SU-DHL-6 (cell line): Measurements from ENCODE around the gene NOC2L.

ENCODE experiments used
- H2AFZ ChIP-seq: fragments of 200-600 bp; sonication (generic); 2 replicates; pipeline ENCODE4 v1.6.1; 2014; ENCODE audit warnings: low read depth, mild to moderate bottlenecking, moderate library complexity, mixed read lengths, antibody characterized with exemption, low read length; ENCODE audit not compliant: severe bottlenecking
- H3F3A ChIP-seq: fragments of 200-600 bp; shearing (Covaris generic); 2 replicates; pipeline ENCODE4 v1.6.0; 2016; ENCODE audit warnings: antibody characterized with exemption, mild to moderate bottlenecking; ENCODE audit not compliant: insufficient read depth
- H3K27ac ChIP-seq: fragments of 200-600 bp; sonication (generic); 2 replicates; pipeline ENCODE4 v1.5.1; 2016; ENCODE audit warnings: low read depth, mild to moderate bottlenecking, low read length, moderate library complexity, mixed read lengths
- H3K27me3 ChIP-seq: fragments of 200-600 bp; sonication (generic), shearing (Covaris generic); 2 replicates; pipeline ENCODE4 v1.6.0; 2014; ENCODE audit warnings: mild to moderate bottlenecking, low read length
- H3K36me3 ChIP-seq: fragments of 200-600 bp; sonication (generic); 2 replicates; pipeline ENCODE4 v1.6.1; 2014; ENCODE audit warnings: mild to moderate bottlenecking, low read length, mixed read lengths
- H3K4me2 ChIP-seq: fragments of 300-600, 200-600 bp; shearing (Covaris generic), sonication (generic); 2 replicates; pipeline ENCODE4 v1.6.0; 2014; ENCODE audit warnings: low read length, low read depth, mild to moderate bottlenecking; ENCODE audit not compliant: poor library complexity, severe bottlenecking
- H3K4me3 ChIP-seq: fragments of 200-600 bp; sonication (generic); 2 replicates; pipeline ENCODE4 v1.5.1; 2014; ENCODE audit warnings: antibody characterized with exemption, low read length, mild to moderate bottlenecking, mixed read lengths; ENCODE audit not compliant: insufficient read depth, poor library complexity, severe bottlenecking
- H3K79me2 ChIP-seq: fragments of 200-600 bp; sonication (generic); 2 replicates; pipeline ENCODE4 v1.6.1; 2014; ENCODE audit warnings: mild to moderate bottlenecking, low read length, moderate library complexity; ENCODE audit not compliant: insufficient read depth
- H3K9ac ChIP-seq: fragments of 200-600 bp; sonication (generic); 2 replicates; pipeline ENCODE4 v1.7.0; 2014; ENCODE audit warnings: mild to moderate bottlenecking, low read length
- H3K9me2 ChIP-seq: fragments of 200-600 bp; sonication (generic); replicated peaks from 2 replicates; pipeline ENCODE4 v1.6.1; 2014; ENCODE audit warnings: low read length; ENCODE audit not compliant: insufficient read depth
- H3K9me3 ChIP-seq: fragments of 200-600 bp; sonication (generic); 2 replicates; pipeline ENCODE4 v1.6.1; 2014; ENCODE audit warnings: low read length, mixed read lengths; ENCODE audit not compliant: insufficient read depth
- H4K20me1 ChIP-seq: fragments of 200-600 bp; sonication (generic); 2 replicates; pipeline ENCODE4 v1.6.1; 2014; ENCODE audit warnings: low read depth, mild to moderate bottlenecking, antibody characterized with exemption, low read length, moderate library complexity, mixed read lengths
- CTCF ChIP-seq: fragments of 200-600 bp; sonication (generic); IDR thresholded peaks from one replicate; pipeline ENCODE4 v1.5.1; 2017; ENCODE audit warnings: antibody characterized with exemption, mild to moderate bottlenecking, low read length, moderate library complexity; ENCODE audit not compliant: insufficient read depth, poor library complexity, severe bottlenecking
- EZH2phosphoT487 ChIP-seq: fragments of 200-600 bp; sonication (generic), shearing (Covaris generic); conservative IDR thresholded peaks from 2 replicates; pipeline ENCODE4 v1.6.1; 2018; ENCODE audit warnings: mild to moderate bottlenecking, antibody characterized with exemption, low read length, moderate library complexity, mixed read lengths

The NOC2L gene

GRCh38 chr1:904310-904950 is 54.6 kb downstream of the NOC2L start:
- Histone ChIP-seq H2AFZ (peak overlapping the region; percentile 75), H3F3A (no peaks in the 10 kb centered on the region), H3K9ac (peak overlapping the region; percentile 33; the same call in 1 of the 2 replicates), H3K36me3 (no peaks in the 10 kb centered on the region), H3K27me3 (no peaks in the 10 kb centered on the region), H3K79me2 (no peaks in the 10 kb centered on the region), H3K4me3 (peak overlapping the region; percentile 23), H3K9me2 (no peaks in the 10 kb centered on the region), H3K4me2 (peak overlapping the region; percentile 49), H3K27ac (no peak overlapping the region), H3K9me3 (no peaks in the 10 kb centered on the region), H4K20me1 (no peaks in the 10 kb centered on the region)
- TF ChIP-seq CTCF (peak; percentile 73), EZH2phosphoT487 (no peak)

- no peak overlapping the region for H2AFZ ChIP-seq
- no peaks in the 10 kb centered on the region for H3K79me2 ChIP-seq
- H3K27me3 ChIP-seq = no peaks in the 10 kb centered on the region
- H3K4me2 ChIP-seq = no peak overlapping the region
- TF ChIP-seq CTCF = no peak
- no peak for TF ChIP-seq EZH2phosphoT487
- no peaks in the 10 kb centered on the region for H3K36me3 ChIP-seq
- H4K20me1 ChIP-seq = no peaks in the 10 kb centered on the region
- H3K9ac ChIP-seq = no peak overlapping the region
- H3K27ac ChIP-seq = no peak overlapping the region
- no peaks in the 10 kb centered on the region for H3K9me3 ChIP-seq
- no peak overlapping the region for H3K4me3 ChIP-seq
- no peaks in the 10 kb centered on the region for H3F3A ChIP-seq
- H3K9me2 ChIP-seq = no peaks in the 10 kb centered on the region
Observed at GRCh38 chr1:903721-904271, 55.3 kb downstream of the NOC2L start.

- Histone ChIP-seq H3K79me2 (no peaks in the 10 kb centered on the region), H4K20me1 (no peaks in the 10 kb centered on the region), H3K4me2 (no peak overlapping the region), H3K27ac (no peak overlapping the region), H3K27me3 (no peaks in the 10 kb centered on the region), H3K4me3 (no peak overlapping the region), H3F3A (no peaks in the 10 kb centered on the region), H3K9me3 (no peaks in the 10 kb centered on the region), H3K9ac (no peak overlapping the region), H3K36me3 (no peaks in the 10 kb centered on the region), H3K9me2 (no peaks in the 10 kb centered on the region), H2AFZ (no peak overlapping the region)
- TF ChIP-seq CTCF = no peak
Observed at GRCh38 chr1:903305-903704, 55.8 kb downstream of the NOC2L start.
